HEK293T (cell line): ENCODE measurements around the gene TGFBI.

Experiments
- BHLHE40 ChIP-seq: fragments of 450-650 bp; IDR thresholded peaks from 2 replicates; pipeline ENCODE4 v1.6.1; 2016; ENCODE audit warnings: mild to moderate bottlenecking, moderate library complexity, borderline replicate concordance
- ELF4 ChIP-seq: fragments of 450-650 bp; IDR thresholded peaks from 2 replicates; pipeline ENCODE4 v1.6.1; 2017; ENCODE audit warnings: antibody characterized with exemption
- FOXA1 ChIP-seq: fragments of 450-650 bp; IDR thresholded peaks from 2 replicates; pipeline ENCODE4 v1.6.1; 2016; ENCODE audit warnings: mild to moderate bottlenecking
- FOXM1 ChIP-seq: fragments of 450-650 bp; IDR thresholded peaks from 2 replicates; pipeline ENCODE4 v1.6.1; 2017; ENCODE audit warnings: mild to moderate bottlenecking, borderline replicate concordance
- HDGF ChIP-seq: fragments of 450-650 bp; IDR thresholded peaks from 2 replicates; pipeline ENCODE4 v1.6.1; 2017; ENCODE audit warnings: antibody characterized with exemption, borderline replicate concordance

DNA sequence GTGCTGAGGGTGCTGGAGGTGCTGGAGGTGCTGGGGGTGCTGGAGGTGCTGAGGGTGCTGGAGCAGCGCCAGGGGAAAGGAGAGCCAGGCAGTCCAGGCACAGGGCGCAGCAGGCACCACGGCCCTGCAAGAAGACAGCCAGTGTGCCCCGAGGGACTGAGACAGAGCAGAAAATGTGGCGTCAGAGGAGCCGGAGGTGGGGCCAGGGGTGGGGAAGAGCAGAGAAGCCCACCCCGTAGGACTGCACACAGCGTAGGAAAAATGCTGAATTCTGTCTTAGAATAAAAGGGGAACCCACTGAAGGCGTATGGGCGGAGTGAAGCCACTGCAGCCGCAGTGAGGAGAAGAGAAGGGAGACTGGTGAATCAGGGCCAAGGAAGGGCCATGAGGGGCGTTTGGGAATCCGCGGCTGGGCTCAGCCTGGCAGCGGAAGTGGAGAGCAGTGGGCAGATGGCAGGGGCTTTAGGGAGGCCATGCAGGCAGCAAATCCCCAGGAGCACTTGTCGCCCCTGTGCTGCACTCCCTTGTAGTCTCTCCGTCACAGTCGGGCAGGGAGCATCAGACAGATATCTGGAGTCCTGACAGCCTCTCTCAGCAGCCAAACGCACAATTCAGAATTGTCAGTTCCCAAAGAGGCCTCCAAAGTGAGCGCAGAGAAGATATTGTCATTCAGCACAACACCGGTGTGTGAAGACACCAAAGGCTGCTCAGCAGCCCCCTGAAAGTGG lies 38.1 kb upstream of the TGFBI start:
- no peak for TF ChIP-seq ELF4
- no peak for TF ChIP-seq FOXM1
- TF ChIP-seq BHLHE40 = no peak
- no peak for TF ChIP-seq HDGF
- TF ChIP-seq FOXA1 = no peak
